ENCODE results near the gene EHBP1L1.

EHBP1L1 gene

DNA sequence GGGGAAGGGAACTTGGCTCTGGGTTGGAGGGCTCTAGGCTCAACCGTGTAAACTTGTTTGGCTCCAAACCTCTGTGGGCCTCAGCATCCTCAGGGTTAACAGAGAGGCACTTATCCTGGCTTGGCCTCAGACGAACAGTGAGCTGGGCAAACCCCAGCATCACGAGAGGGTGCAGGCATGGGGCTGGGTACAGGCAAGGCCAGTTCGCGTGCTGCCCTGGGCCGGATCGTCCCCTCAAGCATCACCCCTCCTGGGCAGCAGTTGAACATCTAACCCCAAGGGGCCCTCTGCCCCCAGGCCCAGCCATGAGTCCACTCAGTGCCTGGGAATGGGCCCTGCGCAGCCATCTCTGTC is 1.9 kb downstream of the EHBP1L1 start:
- no peak for DNase-seq (ENCODE audit: low read depth)

DNA sequence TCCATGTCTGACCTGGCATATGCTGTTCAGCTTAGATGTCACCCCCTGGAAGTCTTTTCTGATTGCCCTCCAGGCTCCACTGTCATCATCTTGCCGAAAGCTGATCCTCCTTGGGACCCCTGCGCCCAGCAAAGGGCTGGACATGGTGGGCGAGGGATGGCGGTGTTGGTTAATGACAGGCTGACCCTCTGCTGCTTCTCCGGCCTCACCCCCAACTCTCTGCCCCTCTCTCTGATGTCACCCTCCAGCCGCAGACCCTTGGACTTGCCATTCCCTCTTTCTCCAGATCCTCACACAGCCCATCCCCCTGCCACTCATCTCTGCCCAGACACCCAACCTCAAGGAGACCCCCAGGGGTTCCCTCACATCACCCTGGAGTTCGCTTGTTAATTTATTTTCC is 2.3 kb downstream of the EHBP1L1 start:
- no peak for DNase-seq (ENCODE audit: low read depth)

DNA sequence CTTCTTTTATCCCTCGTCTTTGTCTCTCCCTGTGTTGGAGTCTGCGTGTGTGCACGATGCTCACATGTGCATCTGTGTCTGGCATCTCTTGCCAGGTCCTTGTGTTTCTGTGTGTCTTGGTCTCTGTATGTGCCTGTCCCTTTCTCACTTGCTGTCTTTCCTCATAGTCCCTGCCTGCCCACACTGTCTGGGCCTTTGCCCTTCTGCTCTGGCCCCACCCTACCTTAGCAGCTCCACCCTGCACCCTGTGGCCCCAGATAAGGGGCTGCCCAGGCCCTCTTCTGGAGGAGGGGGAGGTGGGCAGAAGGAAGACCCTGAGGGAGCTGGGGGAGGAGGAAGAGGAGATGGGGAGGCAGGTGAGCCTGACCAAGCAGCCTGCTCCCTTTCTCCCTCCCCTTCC is 2.8 kb downstream of the EHBP1L1 start:
- DNase-seq (ENCODE audit: low read depth), result no peak

DNA sequence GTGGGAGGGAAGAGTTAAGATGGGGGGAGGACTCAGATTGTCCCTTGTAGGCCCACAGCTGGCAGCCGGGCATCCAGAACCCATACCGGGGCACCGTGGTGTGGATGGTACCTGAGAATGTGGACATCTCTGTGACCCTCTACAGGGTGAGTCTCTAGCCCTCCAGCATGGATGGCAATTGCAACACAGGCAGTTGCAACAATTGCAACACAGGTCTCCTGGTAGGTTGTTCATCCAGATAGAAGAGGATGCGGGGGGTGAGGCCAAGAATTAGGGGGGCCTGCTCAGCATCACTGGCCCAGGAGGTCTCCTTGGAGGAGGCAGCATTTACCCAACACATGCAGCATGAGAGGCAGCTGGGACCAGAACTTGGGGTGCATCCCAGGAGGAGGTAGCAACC is 3.4 kb downstream of the EHBP1L1 start:
- no peak for DNase-seq (ENCODE audit: low read depth)

DNA sequence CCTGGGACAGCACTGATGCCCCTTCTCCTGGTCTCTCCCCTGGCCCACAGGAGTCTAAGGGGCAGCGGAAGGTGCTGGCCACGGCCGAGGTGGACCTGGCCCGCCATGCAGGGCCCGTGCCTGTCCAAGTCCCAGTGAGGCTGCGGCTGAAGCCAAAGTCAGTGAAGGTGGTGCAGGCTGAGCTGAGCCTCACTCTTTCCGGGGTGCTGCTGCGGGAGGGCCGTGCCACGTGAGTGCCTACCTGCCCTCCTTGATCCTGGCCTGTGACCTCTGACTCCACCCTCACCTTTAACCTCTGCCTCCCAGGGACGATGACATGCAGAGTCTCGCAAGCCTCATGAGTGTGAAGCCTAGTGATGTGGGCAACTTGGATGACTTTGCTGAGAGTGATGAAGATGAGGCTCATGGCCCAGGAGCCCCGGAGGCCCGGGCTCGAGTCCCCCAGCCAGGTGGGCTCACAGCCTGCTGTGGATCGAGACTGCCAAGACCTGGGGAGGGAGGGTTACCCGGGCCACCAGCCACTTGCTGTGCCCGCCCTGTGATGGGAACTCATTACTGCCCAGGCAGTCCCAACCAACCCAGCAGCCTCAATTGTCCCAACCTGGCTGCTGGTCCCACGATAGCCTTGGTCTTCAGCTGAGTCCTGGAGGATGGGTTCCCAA is 4.3 kb downstream of the EHBP1L1 start:
- no peak for DNase-seq (ENCODE audit: low read depth)

DNA sequence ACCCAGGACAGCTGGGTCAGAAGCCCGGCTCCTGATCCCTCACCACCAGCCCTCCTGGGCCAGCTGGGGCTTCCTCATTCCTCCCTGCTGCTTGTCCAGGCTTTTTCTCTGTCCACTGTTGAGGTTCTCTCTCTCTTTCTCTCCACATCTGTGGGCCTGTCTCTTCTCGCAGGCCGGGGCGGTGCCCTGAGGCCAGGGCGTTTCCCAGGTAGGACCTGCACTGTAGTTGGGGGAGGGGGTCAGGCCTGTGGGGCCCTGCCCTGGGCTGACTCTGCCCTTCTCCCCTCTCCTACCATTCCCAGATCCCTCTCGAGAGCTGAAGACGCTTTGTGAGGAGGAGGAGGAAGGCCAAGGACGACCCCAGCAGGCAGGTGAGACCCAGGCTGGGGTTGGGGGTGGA is 4.9 kb downstream of the EHBP1L1 start:
- DNase-seq (ENCODE audit: low read depth), result no peak

DNA sequence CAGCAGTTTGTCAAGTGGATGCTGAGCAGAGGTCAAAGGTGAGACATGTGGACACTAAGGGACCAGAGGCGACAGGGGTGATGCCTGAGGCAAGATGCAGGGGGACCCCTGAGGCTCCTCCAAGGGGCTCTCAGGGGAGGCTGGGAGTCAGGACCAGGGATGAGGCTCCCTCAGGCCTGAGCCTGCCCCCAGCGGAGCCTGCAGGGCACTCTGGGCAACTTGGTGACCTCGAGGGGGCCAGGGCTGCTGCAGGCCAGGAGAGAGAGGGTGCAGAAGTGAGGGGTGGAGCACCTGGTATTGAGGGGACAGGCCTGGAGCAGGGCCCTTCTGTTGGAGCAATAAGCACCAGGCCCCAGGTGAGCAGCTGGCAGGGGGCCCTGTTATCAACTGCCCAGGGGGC is 6.1 kb downstream of the EHBP1L1 start:
- no peak for DNase-seq (ENCODE audit: low read depth)

DNA sequence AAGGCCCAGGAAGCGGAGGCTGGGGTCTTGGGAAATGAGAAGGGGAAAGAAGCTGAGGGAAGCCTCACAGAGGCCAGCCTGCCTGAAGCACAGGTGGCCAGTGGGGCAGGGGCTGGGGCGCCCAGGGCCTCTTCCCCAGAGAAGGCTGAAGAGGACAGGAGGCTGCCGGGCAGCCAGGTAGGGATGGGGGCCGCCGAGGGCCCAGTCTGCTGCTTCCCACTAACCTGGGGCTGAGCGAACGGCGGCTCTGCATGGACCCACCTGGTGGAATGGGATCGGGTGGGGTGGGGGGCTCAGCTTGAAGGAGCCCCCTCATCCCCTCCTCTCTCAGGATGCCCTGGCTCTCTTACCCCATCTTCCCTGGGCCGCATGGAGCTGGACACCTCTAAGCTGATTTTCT is 7.7 kb downstream of the EHBP1L1 start:
- DNase-seq (ENCODE audit: low read depth), result no peak

DNA sequence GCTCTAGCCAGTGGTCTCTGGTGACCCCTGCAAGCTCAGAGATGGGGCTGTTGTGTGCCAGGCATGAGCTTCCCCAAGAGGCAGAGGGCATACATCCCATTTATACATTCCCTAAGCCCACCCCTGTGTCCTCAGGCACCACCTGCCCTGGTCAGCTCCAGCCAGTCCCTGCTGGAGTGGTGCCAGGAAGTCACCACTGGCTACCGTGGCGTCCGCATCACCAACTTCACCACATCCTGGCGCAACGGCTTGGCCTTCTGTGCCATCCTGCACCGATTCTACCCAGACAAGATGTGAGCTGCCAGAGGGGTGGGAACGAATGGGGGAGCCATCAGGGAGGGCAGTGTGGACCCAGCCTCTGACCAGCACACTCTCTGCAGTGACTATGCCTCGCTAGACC is 8.3 kb downstream of the EHBP1L1 start:
- DNase-seq (ENCODE audit: low read depth), result no peak

DNA sequence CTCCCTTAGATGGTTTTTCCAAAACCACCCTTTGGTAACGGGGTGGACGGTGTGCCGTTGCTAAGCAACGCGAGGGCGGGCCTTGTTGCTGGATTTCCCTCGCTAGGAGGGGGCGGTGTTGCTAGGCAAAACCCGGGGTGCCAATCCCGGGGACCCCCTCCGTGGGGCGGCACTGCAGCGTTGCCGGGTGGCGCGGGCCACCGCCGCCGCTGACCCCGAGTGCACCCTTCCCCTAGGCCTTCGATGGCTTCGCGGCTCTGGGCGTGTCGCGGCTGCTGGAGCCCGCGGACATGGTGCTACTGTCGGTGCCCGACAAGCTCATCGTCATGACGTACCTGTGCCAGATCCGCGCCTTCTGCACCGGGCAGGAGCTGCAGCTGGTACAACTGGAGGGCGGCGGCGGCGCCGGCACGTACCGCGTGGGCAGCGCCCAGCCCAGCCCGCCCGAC is 8.9 kb downstream of the EHBP1L1 start:
- DNase-seq (ENCODE audit: low read depth), result no peak

DNA sequence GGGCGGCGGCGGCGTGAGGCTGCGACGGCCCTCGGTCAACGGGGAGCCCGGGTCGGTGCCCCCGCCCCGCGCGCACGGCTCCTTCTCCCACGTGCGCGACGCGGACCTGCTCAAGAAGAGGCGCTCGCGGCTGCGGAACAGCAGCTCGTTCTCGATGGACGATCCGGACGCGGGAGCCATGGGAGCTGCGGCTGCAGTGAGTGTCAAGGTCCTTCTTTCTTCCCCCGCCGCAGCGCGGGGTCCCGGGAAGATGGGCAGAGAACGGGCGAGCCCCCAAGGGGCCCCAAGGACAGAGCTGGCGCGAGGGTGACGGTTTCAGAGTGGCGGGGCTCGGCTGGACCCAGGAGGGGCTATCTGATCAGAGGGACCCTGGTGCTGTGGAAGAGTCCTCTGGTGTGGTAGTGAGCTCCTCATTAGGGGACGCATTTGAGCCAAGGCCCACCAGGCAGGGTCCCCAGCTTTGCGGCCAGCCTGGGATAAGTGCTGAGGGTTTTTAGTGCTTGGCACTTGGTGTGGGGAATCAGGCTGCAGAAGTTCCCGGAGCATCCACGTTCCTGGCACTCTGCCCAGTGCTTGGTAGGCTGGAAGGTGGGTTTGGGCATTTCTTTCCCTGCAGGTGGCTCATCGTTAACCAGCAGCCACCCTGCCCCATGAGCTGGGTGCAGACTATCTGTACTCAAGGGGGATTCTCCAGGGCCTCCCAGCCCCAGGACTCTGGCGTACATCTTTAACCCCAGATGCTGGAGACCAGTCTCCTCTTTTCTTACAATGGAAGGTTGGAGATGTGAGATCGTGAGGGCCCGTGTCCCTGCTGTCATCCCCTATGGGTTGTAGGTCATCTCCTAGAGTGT is 9.8 kb downstream of the EHBP1L1 start:
- no peak for DNase-seq (ENCODE audit: low read depth)

DNA sequence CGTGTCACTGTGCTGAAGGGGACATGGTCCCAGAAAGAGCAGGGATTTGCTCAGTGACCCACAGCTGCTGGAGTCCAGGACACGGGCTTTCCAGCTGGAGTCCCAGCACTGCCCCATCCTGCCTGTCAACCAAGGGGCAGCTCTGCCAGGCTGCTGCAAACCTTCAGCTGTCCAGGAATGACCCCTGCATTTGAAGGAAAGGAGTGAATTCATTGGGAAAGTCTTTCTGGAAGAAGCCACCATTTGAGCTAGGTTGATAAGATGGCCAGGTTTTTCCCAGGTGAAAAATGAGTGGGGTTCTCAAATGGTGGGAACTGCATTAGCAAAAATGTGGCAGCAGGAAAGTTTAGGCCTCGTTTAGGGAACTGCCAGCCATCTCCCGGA is 10.4 kb downstream of the EHBP1L1 start:
- DNase-seq (ENCODE audit: low read depth), result no peak

DNA sequence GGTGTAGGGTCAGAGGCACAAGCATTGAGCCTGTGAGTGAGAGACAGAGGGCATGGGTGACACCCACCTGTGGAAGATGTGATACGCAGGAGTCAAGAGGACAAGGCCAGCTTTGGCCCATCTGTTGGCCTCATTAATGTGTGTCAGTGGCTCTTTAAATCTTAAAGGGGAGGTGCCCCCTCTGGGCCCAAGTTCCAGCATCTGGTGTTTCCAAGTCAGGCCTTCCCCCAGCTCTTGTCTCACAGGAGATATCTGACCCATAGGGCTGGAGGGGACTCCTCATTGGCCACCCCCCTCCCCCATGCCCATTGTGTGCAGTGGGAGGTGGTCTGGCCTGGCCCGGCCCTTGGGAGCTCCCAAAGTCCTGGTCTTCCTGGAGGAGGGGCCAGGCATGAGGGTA is 10.8 kb downstream of the EHBP1L1 start:
- DNase-seq (ENCODE audit: low read depth), result no peak

DNA sequence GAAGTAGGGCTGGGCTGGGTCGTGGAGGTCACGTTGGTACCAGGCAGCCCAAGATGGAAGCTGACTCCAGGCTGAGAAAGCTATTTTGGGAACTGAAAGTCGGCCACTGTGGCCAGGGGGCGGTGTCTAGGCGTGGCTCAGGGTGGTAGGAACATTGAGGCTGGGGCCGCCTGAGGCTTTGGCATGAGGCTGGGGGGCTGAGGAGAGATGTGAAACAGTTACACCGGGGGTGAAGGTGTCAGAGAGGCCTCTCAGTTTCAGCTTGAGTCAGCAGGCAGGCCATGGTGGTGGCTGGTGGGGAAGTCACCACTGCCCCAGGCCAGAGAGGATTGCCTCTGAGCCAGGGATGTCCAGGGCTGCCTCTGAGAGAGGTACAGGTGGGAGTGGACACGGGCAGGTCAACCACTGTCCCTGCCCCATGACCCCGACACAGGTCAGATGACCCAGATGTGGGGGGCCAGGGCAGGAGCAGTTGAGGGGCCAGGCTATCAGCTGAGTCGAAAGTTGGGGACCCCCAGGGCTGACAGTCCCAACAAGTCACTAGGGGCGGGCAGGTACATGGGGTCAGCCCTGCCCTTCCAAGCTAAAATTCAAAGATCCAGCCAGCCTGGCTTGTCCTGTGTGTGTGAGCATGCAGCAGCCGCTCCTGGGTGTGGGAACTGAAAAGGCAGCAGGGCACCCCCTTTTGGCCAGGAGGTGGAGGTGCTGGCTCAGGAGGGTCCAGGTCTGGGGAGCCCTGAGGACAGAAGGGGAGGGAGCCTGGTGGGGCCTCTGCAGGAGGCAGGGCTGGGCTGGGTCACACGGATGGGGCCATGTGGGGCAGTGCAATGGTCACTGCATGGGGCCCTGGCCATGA is 12.6 kb downstream of the EHBP1L1 start:
- peak; percentile 61 for DNase-seq (ENCODE audit: low read depth)

DNA sequence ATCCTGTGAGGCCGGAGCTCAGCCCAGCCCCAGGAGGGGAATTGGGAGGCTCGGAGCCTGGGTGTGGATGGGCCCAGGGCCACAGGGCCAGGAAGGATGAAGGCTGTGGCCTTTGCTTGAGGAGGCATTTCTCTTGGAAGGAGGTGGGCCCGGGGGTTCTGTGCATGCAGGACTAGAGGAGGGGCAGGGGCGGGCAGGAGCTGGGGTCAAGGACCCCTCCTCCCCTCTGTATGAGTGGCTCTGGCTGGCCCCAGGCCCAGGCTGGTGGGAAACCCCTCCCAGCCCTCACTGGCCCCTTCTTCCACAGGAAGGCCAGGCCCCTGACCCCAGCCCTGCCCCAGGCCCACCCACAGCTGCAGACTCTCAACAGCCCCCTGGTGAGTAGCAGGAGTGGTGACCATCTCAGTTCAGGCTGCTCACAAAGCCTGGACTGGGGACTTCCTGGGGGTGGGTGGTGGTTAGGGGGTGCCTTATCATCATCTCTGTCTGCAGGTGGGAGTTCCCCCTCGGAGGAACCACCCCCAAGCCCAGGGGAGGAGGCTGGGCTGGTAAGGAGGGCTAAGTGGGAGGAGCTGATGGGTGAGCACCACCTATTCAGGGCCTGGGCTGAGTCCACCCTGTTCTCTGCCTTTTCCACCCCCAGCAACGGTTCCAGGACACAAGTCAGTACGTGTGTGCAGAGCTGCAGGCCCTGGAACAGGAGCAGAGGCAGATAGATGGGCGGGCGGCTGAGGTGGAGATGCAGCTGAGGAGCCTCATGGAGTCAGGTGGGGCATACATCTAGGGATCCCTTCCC is 13.8 kb downstream of the EHBP1L1 start:
- DNase-seq (ENCODE audit: low read depth), result no peak

DNA sequence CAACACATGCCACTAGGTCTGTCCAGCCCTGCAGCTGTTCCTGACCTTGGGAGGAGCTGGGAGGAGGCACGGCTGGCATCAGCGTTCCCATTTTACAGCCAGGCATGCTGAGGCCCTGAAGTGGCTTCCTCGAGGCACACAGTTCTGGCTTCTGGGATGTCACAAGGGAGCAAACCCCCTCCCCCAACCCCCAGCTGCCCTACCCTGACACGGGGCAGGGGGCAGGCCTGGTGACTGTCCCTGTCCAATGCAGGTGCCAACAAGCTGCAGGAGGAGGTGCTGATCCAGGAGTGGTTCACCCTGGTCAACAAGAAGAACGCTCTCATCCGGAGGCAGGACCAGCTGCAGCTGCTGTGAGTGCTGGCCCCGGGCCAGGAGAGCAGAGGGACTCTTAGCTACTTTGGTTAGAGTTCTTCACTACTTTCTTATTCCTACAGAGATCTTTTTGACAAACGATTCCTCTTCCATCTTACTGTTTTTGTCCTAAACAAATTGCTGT is 14.4 kb downstream of the EHBP1L1 start:
- DNase-seq (ENCODE audit: low read depth), result no peak

DNA sequence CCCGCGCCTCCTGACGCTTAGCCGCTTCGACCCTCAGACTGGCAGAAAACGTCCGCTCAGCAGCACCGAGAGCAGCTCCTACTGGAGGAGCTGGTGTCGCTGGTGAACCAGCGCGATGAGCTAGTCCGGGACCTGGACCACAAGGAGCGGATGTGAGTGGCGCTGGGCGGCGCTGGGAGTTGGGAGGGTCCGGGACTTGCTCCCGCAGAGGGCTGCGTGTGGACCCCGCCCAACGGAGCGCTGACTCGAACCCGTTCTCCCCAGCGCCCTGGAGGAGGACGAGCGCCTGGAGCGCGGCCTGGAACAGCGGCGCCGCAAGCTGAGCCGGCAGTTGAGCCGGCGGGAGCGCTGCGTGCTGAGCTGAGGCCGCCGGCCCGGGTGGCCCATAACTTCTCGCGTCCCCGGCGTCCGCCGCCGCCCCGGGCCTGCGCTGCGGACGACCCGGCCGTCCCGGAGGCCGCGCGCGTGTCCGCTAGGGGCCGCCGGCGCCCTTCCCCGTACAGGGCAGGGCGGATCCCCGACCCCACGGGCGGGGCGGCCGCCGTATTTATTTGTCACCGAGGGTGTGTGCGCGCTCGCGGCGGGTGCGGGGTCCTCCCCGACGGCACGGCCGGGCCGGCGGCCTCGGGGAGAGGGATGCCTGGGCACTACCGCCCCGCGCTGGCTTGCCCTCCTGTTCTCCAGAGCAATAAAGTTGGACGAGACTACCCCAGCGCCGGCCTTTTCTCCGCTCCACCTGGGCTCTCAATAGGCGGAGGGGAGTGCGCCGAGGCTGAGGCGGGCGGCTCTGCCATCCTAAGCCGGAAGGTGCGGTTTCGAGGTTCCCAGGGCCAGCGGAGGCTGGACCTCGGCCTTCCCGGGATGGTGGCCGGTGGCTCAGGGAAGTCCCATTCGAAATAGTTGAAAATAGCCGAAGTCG is 16.3 kb downstream of the EHBP1L1 start:
- no peak for DNase-seq (ENCODE audit: low read depth)

DNA sequence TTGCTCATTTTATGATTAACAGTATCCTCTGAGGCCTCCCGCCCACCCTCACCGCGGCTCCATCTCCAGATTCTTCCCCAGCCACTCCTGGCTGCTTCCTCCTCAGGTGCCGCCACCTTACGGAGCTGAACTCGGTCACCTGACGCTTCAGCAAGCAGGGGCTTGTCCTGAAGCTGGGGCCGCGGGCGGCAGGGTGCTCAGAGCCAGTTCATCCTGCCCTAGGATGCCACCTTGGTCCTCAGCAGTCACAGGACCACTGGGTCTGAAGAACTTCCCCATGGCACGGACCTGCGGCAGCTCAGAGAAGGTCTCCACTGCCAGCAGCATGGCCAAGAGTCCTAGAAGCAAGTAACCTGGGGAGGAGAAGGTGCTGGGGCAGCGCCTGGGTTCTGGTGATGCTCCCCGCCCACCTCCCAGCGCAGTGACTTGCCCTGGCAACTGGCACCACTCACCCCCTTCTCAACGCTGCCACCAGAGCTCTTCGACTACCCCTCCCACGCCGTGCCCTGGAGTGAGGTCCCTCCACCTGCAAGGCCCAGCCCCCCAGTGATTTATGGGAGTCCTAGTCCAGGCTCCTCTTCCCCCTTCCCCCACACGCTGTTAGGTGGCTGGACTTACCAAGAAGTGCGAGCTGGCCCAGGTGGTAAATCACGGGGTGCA is 17.1 kb downstream of the EHBP1L1 start:
- DNase-seq (ENCODE audit: low read depth), result no peak

DNA sequence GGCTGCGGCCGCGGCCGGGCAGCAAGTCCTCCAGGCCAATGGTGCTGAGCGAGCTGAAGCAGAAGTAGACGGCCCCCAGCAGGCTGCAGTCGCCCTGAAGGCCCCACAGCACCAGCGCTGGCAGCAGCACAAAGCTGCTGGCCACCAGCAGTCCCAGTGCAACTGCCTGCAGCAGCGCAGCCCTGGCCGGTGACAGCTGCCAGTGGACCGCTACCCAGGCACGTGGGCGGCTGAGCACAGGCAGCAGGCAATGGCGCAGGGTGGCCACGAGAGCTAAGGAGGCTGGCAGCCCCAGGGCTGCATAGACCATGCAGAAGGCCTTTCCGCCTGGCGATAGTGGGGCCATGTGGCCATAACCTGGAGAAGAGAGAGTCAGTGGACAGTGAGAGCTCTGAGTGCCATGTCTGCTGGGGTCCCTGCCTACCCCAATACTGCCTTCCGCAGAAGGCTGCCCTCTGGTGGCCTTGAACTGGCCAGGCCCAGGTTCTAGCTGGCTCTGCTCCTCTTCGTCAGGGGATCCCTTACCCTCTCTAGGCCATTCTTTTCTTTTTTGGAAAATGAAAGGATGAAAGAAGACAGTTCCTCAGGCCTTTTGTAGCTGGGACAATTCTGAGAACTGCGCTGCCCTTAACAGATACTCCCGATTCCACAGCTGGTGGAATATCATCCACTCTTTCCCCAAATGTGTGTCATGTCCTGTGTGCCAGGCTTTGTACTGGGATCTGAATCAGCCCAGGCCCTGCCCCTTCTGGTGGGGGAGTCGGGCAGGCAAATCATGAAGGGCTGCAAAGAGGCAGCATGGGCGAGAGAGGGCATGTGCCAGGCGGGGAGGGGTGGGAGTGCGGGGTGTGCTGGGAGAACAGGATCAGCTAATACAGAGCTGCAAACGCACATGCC is 17.9 kb downstream of the EHBP1L1 start:
- DNase-seq (ENCODE audit: low read depth), result no peak
